NCI-H1417 treated with DMSO at 0.1 percent for 48 hours (cell line): ENCODE measurements around the gene VSIG10L2.
A peak's percentile ranks its signal among the peaks of the same experiment; 100 is the strongest.

Experiments
- DNase-seq: peaks from one replicate; lab custom pipeline; 2025; lab: John Stamatoyannopoulos, UW

Gene VSIG10L2

DNA sequence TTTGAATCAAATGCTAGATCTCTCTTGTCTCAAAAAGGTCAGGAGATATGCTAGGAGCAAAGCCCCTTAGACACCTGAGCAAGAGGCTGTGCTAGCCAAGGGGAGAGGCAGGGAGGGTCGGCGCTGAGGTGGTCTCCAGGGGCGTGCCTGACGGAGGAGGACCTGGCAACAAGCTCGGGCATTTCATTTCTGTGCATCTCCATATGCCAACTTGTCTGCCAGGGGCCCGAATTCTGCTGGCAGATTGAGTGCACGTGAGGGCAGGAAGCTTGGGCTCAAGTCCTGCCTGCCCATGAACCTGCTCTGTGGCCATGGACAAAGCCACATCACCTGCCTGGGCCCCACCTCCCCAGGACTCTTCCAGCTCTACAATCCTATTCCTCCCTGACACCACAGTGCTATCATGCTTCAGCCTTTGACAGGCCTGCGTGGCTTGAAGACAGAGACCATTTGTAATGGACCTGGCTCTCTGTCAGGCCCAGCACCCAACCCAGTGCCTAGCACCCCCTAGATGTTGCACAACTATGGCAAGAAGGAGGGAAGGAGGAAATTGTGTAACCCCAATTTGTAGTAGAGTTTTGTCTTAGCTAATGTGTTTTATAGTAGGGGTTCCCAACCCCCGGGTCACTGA is 16.3 kb upstream of the VSIG10L2 start:
- no peak for DNase-seq

GRCh38 chr11:125930076-125930450 is 15.8 kb upstream of the VSIG10L2 start:
- no peak for DNase-seq

GRCh38 chr11:125931116-125931515 is 14.7 kb upstream of the VSIG10L2 start:
- DNase-seq: no peak

DNA sequence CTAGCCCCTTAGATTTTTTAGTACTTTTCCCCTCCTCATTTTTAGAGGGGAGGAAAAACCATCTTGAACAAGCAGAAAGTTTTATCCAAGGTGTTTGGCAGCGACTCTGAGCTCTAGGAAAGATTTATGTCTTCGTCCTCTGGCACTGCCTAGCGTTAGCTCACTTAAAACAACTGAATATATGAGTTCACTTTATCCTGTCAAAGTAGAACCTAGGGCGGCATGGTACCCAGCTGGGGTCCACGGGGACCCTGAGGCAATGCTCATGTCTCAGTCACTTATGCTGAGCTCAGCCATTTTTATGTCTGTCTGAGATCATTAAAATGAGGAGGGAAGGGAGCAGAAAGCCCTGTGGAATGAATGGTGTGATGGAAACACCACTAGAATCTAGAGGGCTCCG is 14.2 kb upstream of the VSIG10L2 start:
- no peak for DNase-seq

- DNase-seq: no peak
Observed at GRCh38 chr11:125932301-125932700, 13.5 kb upstream of the VSIG10L2 start.

DNA sequence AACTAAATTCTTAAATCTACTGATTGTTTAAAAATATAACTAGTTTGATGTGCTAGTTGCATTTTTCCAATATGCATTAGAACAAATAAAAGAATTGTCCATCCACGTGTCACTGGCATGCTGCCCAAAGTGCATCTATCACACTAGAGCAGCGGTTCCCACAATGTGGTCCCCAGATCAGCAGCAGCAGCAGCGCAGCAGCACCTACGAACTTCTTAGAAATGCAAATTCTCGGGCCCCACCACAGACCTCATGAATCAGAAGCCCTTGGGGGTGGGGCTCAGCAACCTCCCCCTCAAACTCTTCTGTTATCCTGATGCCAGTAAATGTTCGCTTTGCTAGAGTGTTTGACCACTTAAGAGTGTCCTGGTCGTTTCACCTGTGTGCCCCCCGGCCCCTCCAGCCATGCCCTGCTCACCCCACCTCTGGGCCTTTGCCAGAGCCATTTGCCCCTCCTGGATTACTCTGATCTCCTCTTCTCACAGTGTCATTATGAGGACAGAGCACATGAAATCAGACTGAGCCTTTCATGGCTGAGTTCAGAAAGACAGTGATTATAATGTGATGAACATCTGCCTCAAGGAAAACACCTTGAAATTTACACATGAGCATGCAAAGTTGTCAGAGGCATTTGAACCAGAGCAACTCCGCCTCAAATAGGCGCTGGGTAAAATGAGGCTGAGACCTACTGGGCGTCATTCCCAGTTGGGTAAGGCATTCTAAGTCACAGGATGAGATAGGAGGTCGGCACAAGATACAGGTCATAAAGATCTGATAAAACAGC is 12.6 kb upstream of the VSIG10L2 start:
- DNase-seq: no peak

DNA sequence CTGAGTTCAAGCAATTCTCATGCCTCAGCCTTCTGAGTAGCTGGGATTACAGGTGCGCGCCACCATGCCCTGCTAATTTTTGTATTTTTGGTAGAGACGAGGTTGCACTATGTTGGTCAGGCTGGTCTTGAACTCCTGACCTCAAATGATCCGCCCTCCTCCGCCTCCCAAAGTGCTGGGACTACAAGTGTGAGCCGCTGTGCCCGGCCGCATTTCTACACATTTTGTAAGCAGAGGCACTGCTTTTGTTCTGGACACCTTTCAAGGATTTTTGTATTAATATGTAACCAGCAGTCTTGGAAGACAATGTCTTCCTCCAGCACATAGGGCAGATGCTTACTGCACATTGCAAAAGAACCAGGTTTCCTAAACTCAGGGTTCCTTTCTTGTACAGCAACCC is 11.4 kb upstream of the VSIG10L2 start:
- no peak for DNase-seq

DNA sequence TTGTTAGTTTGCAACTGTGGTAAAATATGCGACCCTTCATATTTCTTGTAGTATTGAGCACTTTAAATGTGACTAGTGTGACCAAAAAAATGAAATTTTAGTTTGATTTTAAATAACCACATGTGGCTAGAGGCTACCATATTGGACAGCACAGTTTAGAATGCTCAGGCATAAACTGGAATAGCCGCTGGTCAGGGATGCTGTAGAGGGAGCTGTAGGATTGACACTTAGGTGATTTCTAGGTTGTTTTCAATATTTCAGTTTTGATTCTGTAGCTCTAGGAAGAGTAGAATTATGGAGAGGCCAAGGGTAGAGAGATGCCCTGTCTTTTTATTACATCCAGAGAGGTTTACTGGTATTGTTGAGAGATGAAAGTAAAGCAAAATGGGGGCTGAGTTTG is 10.8 kb upstream of the VSIG10L2 start:
- no peak for DNase-seq

DNA sequence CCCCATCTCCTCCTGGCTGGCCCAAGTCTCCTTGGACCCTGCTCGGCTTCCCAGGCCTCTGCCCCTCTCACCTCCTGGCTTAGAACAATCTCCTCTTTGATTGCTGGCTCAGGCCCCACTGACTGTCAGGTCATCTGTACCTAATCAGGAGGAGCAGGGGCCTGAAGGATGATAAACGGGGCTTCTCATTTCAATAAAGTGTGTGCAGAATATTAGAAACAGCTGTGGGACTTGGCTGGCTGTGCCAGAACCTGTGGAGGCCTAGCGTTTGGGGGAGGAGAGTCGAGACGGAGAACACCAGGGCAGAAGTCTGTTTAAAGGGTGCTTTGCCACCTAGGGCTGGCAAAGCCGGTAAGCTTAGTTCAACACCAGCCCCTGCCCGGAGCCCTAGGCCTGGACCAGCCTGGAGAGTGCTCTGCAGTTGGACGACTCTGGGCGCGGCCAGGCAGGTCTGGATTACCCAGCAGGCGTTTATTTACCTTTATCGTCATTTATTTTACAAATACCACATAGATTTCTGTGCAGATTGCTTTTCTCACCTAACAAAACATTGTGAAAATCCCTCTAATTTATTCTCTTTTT is 10.1 kb upstream of the VSIG10L2 start:
- DNase-seq: no peak

GRCh38 chr11:125938418-125938817 is 7.4 kb upstream of the VSIG10L2 start:
- no peak for DNase-seq

GRCh38 chr11:125939081-125939521 is 6.7 kb upstream of the VSIG10L2 start:
- no peak for DNase-seq

DNA sequence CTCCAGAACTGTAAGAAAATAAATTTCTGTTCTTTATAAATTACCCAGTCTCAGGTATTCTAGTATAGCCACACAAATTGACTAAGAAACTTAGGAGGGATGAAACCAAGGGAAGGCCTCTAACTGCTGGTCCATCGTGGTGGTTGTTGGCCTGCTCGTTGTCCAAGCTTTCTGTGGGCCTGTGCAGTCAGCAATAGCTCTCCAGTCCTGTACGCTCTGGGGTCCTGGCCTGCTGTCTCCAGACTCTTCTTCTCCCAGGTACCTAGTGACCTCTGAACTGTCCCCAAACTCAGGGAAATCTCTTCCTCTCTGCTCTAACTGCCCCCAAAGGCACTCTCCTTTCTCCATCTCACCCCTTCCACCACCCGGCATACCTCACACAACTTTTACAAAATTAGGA is 5.7 kb upstream of the VSIG10L2 start:
- DNase-seq: no peak

DNA sequence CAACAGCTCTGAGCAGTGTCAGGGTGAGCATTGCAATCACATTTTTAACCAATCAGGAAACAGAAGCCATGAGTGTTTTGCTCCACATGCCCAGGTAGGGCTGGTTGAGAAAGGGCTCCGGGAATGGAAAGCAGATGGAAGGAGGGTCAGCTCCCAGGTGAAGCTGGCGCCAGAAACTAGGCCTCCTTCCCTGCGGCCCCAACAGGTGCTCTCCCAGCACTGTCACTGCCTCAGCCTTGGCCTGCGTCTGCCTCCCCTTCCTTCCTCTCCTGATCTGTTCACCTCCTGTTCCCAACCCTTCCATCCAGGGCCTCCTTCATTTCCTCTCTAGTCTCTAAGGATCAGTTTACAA is 4.6 kb upstream of the VSIG10L2 start:
- no peak for DNase-seq

GRCh38 chr11:125941619-125942611 is 3.9 kb upstream of the VSIG10L2 start:
- DNase-seq: peak; percentile 57

DNA sequence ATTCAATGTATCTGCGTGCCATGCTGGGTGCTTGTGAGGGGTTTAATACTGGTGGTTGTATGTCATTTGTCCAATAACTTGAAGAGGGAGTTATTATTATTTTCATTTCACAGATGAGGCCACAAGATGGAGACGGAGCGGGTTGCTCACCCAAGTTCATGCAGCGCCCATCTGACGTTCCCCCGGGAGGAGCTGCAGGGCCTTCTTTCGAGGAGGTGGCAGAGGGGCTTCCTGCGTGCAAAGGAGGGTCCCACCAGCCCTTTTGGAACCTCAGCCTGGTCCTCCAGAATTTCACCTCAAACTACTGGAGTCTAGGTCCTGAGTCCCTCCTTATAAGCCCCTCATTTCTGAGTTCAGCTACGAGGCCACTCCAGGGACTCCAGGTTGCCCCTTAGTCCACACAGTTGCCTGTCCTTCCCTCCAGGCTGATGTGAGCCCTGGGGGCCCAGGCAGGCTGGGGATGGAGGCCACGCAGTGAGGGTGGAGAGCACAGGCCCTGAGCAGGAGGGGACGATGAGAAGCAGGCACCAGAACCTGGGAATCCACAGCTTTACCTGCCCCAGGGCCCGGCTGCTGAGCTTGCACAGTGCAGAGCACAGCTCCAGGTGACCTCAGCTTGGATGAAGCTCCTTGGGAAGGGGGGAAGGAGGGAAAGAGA is 2.9 kb upstream of the VSIG10L2 start:
- DNase-seq: no peak

DNA sequence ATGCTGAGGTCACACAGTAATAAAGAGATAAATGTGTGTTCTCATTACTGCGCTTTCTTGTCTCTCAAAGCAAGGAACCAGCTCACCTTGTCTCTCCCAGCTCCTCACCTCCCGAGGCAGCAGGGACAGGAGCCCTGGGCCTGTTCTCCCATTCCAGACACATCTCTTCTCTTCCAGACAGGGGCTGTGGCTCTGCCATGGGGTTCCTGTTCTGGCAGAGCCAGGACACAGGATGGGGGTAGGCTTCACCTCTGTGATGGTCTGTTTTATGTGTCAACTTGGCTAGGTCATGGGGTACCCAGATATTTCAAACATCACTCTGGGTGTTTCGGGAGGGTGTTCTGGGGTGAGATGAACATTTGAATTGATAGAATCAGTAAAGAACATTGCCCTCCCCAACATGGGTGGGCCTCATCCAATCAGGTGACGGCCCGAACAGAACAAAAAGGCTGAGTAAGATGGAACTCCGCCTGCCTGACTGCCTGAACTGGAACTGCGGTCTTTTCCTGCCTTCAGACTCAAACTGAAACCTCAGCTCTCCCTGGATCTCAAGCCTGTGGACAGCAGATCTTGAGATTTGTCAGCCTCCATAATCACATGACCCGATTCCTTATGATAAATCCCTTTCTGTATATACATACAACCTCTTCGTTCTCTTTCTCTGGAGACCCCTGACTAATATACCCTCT is 2.0 kb upstream of the VSIG10L2 start:
- DNase-seq: no peak

- no peak for DNase-seq
Observed at GRCh38 chr11:125944350-125945010, 1.4 kb upstream of the VSIG10L2 start.

DNA sequence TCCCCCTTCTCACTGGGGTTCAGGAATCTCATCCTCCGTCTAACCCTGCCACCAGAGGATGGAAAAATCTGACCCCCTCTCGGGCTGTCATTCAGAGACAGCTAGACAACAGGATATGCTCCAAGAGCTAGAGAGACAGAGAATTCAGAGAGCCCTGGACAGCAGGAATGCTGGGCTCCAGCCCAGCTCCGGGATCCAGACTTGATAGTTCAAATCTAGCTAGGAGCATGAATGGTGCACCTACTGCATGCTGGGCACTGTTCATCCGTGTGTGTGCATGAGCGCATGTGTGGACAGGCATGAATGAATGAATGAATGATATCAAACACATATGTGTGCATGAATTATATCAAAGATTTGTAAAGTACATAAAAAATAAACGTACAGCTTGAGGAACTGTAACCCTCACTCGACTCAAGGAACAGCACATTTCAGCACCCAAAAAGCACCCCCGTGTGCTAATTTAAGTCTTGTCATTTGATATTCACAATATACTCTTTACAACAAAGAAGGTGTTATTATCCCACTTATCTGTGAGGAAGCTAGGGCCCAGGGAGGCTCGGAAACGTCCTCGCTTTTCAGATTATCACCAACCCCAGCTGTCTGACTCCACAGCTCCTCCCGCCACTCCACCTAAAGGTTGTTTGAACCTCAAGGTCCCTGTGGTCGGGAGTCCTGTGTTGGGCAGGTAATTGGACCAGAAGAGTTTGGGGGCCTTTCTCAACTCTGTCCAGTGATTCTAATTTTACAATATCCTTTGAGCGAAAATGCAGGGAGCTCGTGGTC is 640 bp upstream of the VSIG10L2 start:
- DNase-seq: no peak

DNA sequence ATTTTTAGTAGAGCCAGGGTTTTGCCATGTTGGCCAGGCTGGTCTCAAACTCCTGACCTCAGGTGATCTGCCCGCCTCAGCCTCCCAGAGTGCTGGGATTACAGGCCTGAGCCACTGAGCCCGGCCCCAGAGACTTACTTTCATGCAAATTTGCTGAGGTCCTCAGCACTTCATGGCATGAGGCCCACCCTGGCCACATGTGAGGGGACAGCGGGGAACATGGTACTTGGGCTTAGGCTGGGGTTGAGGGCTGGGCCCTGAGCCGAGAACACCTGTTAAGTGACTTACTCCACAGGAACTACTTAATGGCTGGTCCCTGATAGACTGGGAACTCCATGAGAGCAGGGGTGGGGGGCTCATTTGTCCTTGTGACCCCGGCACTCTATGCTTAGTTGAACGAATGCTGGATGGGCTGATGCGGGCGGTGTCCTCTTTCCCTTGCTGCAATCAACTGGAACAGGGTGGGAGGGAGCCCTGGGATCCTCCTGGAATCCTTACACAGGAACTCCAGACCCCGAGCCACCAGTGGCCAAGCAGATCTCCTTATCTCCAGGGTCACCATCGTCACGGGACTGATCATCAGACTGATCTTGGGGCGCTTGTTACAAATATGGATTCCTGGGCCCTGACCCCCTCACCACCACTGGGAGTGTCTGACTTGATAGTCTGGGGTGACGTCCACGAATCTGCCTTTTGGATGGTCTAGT is 1.0 kb downstream of the VSIG10L2 start:
- DNase-seq: no peak
